MM.1S (cell line): ENCODE data around the gene MAMLD1.

Source experiments
- CTCF ChIP-seq: fragments of 300-600 bp; sonication (generic); IDR thresholded peaks from 2 replicates; pipeline ENCODE4 v1.5.1; 2016; ENCODE audit warnings: antibody characterized with exemption, low read length, mixed read lengths
- EZH2 ChIP-seq: fragments of 300-600 bp; sonication (generic); optimal IDR thresholded peaks from 2 replicates; pipeline ENCODE3; 2017; ENCODE audit warnings: low read depth, mild to moderate bottlenecking, antibody characterized with exemption, low read length, mixed read lengths
- EZH2phosphoT487 ChIP-seq: fragments of 300-600 bp; sonication (generic); IDR thresholded peaks from 2 replicates; pipeline ENCODE4 v1.6.1; 2018; ENCODE audit warnings: antibody characterized with exemption, low read length

GRCh38 chrX:150456941-150457340, 93.8 kb downstream of the MAMLD1 start:
- TF ChIP-seq CTCF (no peak), EZH2 (no peak), EZH2phosphoT487 (no peak)
